HL-60 (cell line): Measurements from ENCODE around the gene TMEM144.

ENCODE experiments used
- DNase-seq, 2 experiments: peaks; one replicate each; pipeline ENCODE4 v3.0.0-alpha.2; 2010 to 2020; ENCODE audit warnings: low read depth in 1 of 2, low spot score in 1 of 2
- H3K27ac ChIP-seq: fragments of 250-450 bp; sonication (Bioruptor Pico); replicated peaks from 2 replicates; pipeline ENCODE4 v1.5.1; 2020; ENCODE audit warnings: mild to moderate bottlenecking, moderate library complexity
- H3K27me3 ChIP-seq: fragments of 250-450 bp; sonication (Bioruptor Pico); 2 replicates; pipeline ENCODE4 v1.5.1; 2021; ENCODE audit warnings: mild to moderate bottlenecking, moderate library complexity; ENCODE audit not compliant: insufficient read depth, poor library complexity, severe bottlenecking
- H3K4me3 ChIP-seq: replicated peaks from 2 replicates; pipeline ENCODE4 v1.5.1; 2011; ENCODE audit warnings: mild to moderate bottlenecking, control low read depth, low read length; ENCODE audit not compliant: insufficient read depth
- CTCF ChIP-seq: IDR thresholded peaks from one replicate; pipeline ENCODE4 v1.5.1; 2011; ENCODE audit warnings: low read length, control low read depth, inconsistent platforms; ENCODE audit not compliant: insufficient read depth
- GABPA ChIP-seq: IDR thresholded peaks from 2 replicates; pipeline ENCODE4 v1.6.1; 2012; ENCODE audit warnings: low read depth
- POLR2AphosphoS5 ChIP-seq: IDR thresholded peaks from 2 replicates; pipeline ENCODE4 v1.6.1; 2012; ENCODE audit warnings: low read depth
- SPI1 ChIP-seq: IDR thresholded peaks from 2 replicates; pipeline ENCODE4 v1.6.1; 2012; ENCODE audit warnings: low read depth, mild to moderate bottlenecking, borderline replicate concordance
- TF ChIP-seq, protein P1 (sequence below): IDR thresholded peaks from 2 replicates; pipeline ENCODE4 v1.6.1; 2012; ENCODE audit warnings: low read depth; ENCODE audit not compliant: insufficient replicate concordance

The TMEM144 gene

DNA sequence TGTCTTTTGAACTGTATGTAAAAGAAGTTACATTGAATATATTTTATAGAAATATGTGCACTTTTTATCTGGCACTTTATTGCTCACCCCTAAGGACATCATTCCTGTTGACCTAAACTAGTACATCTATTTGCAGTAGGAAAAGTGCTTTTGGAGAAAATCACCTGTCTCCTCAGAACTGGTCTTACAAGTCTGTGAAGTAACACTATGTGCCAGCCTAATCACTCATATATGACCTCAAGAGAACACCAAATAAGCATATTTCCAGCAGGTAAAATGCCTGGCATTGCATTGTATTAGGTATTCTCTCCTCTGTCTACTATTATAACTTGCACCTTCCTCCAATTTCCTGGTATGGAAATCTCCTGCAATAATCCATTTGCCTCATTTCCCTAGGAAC, 33.5 kb upstream of the TMEM144 start:
- H3K4me3 ChIP-seq = no peak overlapping the region
- H3K27me3 ChIP-seq = no peaks in the 10 kb centered on the region
- no peak for DNase-seq
- TF ChIP-seq SPI1 (no peak), CTCF (no peak), POLR2AphosphoS5 (no peak), GABPA (no peak)
- TF ChIP-seq, protein P1, sequence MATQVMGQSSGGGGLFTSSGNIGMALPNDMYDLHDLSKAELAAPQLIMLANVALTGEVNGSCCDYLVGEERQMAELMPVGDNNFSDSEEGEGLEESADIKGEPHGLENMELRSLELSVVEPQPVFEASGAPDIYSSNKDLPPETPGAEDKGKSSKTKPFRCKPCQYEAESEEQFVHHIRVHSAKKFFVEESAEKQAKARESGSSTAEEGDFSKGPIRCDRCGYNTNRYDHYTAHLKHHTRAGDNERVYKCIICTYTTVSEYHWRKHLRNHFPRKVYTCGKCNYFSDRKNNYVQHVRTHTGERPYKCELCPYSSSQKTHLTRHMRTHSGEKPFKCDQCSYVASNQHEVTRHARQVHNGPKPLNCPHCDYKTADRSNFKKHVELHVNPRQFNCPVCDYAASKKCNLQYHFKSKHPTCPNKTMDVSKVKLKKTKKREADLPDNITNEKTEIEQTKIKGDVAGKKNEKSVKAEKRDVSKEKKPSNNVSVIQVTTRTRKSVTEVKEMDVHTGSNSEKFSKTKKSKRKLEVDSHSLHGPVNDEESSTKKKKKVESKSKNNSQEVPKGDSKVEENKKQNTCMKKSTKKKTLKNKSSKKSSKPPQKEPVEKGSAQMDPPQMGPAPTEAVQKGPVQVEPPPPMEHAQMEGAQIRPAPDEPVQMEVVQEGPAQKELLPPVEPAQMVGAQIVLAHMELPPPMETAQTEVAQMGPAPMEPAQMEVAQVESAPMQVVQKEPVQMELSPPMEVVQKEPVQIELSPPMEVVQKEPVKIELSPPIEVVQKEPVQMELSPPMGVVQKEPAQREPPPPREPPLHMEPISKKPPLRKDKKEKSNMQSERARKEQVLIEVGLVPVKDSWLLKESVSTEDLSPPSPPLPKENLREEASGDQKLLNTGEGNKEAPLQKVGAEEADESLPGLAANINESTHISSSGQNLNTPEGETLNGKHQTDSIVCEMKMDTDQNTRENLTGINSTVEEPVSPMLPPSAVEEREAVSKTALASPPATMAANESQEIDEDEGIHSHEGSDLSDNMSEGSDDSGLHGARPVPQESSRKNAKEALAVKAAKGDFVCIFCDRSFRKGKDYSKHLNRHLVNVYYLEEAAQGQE = no peak
- no peak overlapping the region for H3K27ac ChIP-seq

GRCh38 chr4:158179465-158179864, 30.8 kb upstream of the TMEM144 start:
- H3K4me3 ChIP-seq = no peak overlapping the region
- H3K27ac ChIP-seq = no peak overlapping the region
- no peak for DNase-seq
- H3K27me3 ChIP-seq = no peaks in the 10 kb centered on the region
- TF ChIP-seq, protein P1 = no peak
- TF ChIP-seq GABPA = no peak
- TF ChIP-seq SPI1 = no peak
- TF ChIP-seq CTCF = no peak
- no peak for TF ChIP-seq POLR2AphosphoS5

DNA sequence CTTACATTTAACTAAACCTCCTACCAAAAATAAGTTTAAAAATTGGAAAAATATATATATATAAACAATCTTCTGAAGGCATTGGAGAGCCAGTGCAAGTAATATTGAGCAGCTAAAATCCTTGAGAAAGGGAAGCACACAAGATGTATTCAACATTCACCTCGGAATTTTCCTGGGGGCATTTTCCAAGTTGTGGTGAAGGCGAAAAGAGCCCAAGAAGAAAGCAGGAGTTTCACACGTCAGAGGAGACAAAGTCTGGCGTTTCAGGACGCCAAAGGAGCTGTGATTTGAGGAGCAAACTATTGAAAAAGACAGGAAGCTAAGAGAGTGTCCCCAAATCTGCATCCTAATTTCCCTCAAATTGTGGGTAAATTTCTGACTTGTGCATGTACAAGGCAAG, 28.4 kb upstream of the TMEM144 start:
- H3K27me3 ChIP-seq = no peaks in the 10 kb centered on the region
- no peak for TF ChIP-seq CTCF
- TF ChIP-seq SPI1 = no peak
- TF ChIP-seq GABPA = no peak
- TF ChIP-seq POLR2AphosphoS5 = no peak
- TF ChIP-seq, protein P1 = no peak
- no peak for DNase-seq
- H3K27ac ChIP-seq = no peak overlapping the region
- no peak overlapping the region for H3K4me3 ChIP-seq
